ENCODE data around the gene MEP1B.

- no peak for TF ChIP-seq CTCF (IDR thresholded peaks at IDR 0.05; ENCODE audit: insufficient read depth, low read length, poor library complexity, severe bottlenecking)
- TF ChIP-seq EZH2phosphoT487 (conservative IDR thresholded peaks at IDR 0.05; ENCODE audit: low read length): no peak
These were observed 71.2 kb downstream of the MEP1B start for GRCh38 chr18:32261003-32261402.
